GM21515 (cell line): Measurements from ENCODE around the gene TIGD6.

ENCODE experiments used
- ATAC-seq: cut with Tn5 transposase; IDR thresholded peaks from one replicate; pipeline ENCODE4 v1.9.1; 2021; ENCODE audit not compliant: unreplicated experiment

TIGD6 gene

DNA sequence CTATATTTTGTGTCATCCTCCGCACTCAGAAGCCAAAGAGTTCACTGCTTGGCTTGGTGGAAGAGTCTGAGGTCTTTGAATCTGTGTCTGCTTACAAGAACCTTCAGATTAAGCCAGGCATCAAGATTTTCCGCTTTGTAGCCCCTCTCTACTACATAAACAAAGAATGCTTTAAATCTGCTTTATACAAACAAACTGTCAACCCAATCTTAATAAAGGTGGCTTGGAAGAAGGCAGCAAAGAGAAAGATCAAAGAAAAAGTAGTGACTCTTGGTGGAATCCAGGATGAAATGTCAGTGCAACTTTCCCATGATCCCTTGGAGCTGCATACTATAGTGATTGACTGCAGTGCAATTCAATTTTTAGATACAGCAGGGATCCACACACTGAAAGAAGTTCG is 19.2 kb downstream of the TIGD6 start:
- no peak for ATAC-seq

DNA sequence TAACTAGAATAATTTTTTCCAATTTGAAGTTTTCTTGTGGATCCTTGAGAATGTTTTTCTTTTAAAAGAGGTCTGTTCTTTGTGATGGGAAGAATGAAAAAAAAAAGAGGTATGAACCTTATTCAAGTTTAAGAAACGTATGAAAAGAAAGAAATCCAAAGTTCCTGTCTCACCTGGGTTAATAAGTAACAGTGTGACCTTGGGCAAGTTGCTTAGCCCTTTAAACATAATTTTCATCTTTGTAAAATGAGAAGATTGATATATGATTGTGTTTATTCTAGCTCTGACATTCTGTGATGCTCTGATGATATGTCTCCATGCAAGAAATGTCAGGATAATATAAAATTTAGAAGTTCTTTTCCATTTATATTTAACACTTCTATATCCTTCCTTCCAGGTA is 20.6 kb downstream of the TIGD6 start:
- no peak for ATAC-seq

DNA sequence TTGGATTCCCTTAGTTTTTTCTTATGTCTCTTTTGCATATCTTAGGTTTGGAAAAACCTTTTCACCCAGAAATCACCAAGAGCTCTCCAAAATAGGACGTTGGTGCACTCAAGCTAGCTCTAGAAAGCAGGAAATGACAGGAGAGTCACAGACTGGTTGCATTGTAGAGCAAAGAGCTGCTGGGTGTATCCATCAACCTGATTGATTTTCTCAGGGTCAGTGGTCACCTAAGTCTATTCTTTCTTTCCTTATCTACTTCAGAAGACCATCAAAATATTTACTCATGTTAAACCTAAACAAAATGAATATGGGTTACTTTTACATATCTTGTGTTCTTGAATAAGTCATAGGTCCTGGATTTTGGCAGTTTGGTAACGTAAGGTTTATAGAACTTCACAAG is 25.0 kb downstream of the TIGD6 start:
- no peak for ATAC-seq

DNA sequence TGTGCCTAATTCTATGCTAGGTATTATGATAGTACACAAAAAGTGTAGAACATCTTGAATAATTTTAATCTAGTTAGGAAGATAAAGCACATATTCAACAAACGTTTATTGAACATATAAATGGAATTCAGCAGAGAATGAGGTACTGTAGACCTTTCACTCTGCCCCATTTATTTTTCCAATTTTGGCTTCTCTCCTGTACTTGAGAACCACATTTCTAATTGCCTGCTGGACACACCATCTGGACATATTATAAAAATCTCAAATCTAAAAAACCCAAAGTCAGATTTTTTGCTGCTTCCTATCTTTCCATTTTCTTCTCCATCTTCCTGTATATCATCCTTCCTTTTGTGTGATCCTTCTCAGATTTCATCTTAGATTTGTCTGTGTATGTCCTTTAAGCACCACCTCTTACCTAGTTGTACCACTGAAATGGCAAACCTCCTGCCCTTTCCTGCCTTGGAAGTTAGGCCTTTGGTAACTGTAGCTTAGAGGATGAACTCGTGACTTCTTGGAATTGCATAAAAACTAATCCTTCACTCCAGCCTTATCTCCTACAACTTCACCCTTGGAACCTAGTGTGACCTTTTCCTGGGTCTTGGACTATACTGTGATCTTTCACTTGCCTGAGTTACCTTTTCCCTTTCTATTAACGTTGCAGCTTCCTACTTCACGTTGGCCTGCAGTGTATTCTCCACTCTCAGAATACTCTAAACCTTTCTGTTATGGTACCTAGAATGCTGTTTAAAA is 31.1 kb downstream of the TIGD6 start:
- no peak for ATAC-seq

DNA sequence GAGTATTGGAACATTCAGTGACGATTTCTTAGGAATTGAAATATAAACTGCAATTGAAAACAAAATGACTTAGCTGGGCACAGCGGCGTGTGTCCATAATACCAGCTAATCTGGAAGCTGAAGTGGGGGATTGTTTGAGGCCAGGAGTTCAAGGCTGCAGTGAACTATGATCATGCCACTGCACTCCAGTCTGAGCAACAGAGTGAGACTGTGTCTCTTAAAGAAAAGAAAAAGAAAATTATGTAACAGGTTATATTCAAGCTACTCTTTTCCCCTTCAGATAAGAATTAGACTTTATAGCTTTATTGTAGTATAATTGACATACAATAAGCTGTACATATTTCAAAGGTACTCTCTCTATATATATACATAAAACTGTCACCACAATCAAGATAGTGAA is 33.5 kb downstream of the TIGD6 start:
- ATAC-seq = no peak

DNA sequence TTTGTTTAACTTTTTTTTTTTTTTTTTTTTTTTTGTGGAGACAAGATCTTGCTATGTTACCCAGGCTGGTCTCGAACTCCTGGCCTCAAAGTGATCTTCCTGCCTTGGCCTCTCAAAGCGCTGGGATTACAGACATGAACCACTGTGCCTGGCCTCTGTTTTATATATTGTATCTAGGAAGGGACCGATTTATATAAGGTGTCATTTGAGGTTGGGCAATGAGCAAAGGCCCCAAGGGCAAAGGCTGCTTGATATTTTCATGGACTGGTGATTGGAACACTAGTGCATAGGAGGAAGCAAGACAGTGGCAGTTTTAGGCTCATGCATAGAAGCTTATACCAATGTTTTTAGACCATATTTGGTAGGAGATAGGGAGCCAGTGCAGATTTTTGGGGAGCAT is 36.7 kb downstream of the TIGD6 start:
- no peak for ATAC-seq

DNA sequence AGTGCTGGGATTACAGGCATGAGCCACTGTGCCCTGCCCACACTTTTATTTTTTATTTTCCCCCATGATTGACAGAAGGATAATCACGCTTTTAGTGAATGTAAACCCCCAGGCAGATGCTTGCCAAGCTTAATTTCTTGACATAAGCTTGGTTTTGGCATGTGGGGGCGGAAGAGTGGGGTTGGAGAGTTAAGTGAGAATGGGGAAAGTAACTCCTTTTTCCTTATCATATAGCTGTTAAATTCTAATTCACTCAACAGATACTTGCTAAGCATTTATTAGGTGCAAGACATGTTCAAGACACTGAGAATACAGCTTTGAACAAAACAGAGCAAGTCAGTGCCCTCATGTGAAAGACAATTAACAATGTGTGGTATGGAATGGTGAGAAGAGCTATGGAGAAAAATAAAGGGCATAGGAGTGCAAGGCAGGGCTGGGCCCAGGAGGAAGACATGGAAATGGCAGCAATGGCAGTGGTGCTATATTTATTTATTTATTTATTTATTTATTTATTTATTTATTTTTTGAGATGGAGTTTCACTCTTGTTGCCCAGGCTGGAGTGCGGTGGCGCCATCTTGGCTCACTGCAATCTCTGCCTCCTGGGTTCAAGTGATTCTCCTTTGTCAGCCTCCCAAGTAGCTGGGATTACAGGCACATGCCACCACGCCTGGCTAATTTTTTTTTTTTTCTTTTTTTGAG is 37.7 kb downstream of the TIGD6 start:
- ATAC-seq = no peak

DNA sequence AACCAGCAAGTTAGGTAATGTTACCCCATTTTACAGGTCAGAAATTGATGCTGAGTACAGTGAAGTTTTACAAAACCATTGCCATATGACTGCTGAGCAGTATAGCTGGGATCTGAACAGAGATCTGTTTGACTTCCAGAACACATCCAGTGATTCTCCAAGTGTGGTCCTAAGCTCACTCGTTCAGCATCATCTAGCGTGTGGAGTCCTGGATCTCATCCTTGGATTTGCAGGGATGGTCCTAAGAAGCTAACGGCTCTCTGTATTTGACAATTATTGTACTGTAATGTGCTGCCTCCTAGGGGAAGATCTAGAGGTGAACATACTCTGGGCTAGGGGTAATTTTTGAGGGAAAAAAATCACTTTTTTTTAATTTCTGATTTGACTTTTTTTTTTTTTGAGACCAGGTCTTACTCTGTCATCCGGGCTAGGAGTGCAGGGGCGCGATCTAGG is 38.5 kb downstream of the TIGD6 start:
- ATAC-seq = no peak

DNA sequence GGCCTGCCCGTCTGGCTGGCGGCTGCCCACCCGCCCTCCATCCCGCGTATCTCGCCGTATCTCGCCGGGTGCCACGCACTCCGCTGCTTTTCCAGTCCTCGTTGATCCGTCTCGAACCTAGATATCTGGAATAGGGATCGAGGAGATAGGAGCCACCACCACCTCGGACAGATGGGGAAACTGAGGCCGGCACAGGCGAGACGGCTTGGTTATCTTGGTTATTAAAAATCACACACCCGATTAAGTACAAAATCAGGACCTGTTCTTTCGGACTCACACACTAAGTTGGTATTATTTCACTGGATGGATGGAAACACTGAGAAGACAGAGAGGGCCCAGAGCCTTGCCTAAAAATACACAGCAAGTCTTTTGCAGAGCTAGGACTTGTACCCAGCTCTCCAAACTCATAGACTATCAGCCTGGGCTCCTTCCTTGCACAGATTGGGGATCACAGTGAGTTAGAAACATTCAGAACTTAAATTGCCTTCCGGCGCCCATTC is 39.2 kb downstream of the TIGD6 start:
- ATAC-seq = no peak

DNA sequence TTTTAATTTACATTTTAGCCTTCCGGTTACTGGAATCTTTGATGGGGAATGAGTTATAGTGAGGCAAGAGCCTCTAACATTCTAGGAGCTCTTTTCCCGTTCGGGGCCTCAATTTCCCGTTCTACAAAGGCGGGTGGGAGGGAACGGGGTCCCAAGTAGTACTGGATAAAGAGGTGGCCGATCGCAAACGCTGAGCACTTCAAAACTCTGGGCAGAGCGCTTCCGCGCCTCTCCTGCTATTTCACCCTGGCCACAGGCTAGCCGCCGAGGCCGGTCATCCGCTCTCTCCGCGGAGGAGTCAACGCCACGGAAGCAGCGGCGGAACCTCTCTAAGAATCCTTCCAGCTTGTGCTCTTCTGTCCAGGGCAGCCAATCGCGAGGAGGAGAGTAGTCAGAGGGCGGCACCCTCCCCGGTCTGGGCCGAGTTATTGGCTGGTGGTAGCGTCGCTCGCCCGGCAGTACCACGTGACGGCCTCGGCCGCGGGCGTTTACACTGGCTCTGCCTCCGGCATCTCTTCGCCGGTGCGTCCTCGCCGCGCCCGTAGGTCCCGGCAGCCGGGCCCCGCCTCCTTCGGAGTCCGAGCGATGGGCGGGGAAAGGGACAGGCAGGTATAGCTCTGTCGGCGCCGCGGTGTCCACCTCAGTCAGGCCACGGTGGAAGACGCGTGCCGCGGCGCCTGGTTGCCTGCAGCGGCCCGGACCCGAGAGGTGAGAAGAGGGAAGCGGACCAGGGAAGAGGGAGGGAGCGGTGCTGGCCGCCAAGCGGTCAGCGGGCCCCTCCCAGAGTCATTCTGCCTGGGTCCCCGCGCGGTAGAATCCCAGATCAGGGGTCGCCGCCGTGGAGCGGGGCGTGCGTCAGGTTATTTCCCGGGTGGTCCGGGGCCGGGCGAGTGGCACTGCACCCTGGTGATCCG is 39.9 kb downstream of the TIGD6 start, which contains the start of gene SLC26A2:
Gene SLC26A2, plus strand, starts transcription at position 487 of the 914 bp plus-strand sequence. CDS start 16,895 bp downstream, outside the sequence.
- peak; percentile 99 for ATAC-seq

DNA sequence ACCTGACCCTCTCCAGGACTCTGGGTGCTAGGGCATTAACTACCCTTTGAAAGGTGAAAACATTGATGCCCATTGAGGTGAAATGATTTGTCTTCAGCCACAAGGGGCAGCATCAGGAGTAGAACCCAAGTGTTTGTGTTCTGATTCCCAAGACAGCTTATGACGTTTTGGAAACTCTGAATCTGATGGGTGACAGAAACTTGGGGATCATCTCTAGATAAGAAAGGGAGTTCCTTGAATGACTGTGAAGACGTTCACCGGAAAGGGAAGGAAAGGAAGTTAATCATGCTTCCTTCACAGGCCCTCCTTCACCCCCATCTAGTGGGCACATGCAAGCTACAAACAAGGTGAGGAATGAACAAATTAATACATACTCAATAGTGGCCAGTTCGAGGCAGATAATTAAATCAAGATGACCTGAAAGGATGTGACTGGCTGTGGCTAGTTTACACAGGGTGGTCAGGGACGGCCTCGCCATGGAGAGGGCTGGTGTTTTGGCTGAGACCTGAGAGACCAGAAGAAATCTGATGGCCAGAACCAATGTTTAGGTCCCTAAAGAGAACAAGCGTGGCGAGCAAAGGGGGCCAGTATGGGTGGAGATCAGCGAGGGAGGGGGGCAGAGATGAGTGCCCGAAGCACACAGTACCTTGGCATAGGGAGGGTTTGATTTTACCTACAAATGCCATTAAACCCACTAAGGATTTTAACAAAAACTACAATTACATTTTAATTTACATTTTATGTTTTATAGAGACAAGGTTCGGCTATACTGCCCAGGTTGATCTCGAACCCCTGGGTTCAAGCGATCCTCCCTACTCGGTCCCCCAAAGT is 40.8 kb downstream of the TIGD6 start:
- no peak for ATAC-seq

DNA sequence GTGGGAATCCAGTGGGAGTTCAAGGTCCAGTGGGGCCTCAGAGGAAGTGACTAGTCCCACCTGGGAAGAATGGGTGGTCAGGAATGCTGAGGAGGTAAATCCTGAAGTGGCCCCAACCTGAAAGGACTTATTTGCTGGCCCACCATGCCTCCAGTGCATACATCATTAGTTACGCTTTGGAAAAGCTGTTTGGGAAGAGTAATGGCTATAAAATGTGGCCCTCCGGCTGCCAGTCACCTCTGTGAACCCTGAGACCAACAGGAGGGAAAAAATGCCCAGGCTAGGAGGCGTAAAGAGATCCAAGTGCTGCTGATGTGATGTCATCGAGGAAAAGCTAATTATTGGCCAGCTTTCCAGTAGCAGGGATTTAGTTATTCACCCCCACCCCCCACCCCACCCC is 42.6 kb downstream of the TIGD6 start:
- ATAC-seq = no peak

DNA sequence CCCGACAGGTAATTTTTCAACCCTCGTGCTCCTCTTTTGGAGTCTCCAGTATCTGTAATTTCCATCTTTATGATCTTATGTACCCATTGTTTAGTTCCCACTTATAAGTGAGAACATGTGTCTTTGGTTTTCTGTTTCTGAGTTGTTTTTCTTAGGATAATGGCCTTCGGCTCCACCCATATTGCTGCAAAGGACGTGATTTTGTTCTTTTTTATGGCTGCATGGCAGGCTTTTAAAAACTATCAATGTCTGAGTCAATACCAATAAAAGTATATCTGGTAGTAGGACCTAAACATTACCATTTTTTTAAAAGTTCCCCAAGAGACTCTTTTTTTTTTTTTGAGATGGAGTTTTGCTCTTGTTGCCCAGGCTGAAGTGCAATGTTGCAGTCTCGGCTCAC is 43.8 kb downstream of the TIGD6 start:
- no peak for ATAC-seq

DNA sequence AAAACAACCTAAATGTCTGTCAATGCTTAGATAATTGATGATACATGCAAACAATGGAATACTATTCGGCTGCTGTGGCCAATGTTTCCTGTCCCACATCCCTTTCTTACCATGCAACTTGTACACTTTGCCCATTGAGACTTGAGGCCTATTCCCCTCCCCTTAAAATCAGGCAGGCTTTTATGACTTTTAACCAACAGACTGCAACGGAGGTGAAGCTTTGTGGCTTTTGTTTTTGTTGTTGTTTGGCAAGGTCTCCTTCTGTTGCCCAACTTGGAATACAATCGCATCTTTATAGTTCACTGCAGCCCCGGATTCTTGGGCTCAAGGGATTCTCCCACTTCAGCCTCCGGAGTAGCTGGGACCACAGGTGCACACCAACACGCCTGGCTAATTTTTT is 45.7 kb downstream of the TIGD6 start:
- no peak for ATAC-seq

DNA sequence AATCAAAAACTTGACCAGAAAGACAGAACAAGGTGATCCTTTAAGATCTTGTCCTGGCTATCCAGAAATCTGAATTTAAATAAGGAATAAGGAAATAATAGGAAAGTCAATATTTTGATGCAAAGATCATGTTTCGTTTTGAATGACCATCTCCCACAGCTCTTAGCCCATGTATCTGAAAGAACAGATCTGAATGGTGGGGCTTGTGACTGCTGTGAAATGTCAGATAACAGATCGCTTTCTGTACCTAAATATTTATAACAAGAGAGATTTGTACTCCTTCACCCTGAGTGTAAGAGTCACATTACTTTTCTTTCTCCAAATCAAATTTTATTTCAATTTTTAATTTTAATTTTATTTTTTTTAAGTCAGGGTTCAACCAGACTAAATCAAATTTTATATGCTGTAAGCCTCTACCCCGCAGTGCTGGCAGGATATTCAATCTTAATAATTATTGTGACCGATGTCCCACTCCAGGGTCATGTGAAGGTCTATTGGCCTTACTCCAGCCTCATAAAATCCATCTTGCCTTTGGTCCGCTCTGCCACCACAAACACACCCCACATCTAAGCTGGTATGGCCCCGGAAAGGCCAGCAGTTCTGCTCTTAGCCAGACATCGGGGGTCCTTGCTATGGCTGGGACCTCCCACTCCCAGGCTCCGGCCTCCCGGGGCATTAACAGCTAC is 46.9 kb downstream of the TIGD6 start:
- no peak for ATAC-seq

DNA sequence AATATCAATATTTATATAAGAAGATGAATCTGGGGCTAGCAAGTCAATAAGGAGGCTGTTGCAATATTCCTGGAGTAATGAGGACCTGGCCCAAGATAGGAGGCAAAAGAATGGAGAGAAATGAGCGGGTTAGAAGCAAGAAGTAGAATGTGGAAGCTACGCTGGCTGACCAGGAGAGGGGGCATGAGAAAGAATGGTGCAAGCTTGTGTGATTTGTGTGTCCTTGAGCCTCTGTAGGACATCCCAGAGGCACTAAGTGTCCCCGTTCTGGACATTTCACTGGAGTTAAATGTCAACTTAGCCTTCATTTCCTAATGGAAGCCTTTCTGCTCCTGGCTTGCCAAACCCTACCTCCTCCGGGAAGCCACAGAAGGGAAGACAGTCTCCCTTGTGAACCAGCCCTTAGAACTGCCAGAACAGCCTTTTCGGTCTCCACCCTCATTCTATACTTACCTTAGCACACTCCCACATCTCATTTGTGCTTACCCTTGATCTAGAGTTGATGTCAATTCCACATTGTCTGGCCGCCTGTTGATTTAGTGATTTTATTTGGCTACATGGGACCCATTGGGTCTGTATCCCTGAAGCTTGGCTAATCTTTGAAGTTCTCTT is 49.2 kb downstream of the TIGD6 start:
- ATAC-seq = no peak

DNA sequence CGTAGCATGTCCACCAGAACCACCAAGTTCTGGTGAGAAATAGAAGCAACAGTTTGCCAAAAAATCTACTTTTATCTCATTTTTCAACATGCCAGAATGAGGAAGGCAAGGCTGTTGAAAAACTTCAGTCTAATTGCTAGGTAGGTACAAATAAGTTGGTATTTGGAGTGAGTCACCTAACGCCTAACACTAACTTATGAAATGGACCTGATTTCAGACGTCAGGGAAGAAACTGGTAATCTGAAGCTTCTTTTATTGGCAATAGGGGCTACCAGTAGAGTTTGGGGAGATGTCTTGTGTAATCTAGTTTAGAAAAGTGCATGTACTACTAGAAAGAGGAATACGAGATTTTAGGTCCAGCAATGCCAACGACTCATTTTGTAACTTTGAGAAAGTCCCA is 51.5 kb downstream of the TIGD6 start:
- no peak for ATAC-seq

DNA sequence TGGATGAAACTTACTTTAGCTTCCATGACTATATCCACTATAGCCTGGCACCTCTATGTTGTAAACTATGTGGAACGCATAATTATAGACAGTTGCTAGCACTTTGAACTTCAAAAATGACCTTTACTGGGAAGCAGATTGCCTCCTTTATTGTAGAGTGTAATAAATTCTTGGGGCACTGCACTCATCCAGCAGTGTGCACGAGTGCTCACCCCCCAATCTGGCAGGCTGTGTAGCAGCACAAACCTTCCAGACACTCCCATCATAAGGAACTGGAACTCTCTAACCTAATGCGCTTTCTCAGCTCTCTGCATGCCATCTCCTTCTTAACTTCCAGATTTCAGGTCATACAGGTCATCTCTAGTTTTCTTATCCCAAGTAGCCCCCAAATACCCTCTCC is 54.3 kb downstream of the TIGD6 start:
- ATAC-seq = no peak

DNA sequence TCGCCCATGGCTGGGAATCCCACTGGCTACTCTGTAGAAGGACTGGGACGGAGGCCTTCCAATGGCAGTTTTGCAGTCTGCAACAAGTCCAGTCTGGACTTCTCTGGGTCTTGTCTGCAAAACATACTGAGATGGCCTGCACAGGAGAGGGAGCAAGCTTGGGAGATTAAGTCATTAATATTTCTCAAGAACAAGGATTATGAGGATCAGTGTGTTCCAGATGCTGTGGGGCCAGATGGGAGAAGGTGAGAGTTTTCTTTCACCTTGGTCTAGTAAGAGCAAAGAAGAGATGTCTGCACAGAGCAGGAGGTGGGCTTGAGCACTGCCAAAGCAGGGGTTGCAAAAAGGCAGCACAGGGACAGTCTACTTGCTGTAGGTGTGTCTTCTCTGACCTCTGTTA is 55.8 kb downstream of the TIGD6 start, which contains the start of gene PDE6A:
Gene PDE6A, minus strand, starts transcription at position 128 of the 400 bp plus-strand sequence. Its CDS starts 120 bp downstream, at position 8.
- ATAC-seq = no peak
